Activated CD4-positive, alpha-beta T cell treated with anti-CD3 and anti-CD28 coated beads, Interleukin-2, amount 50 U/mL, for 4 hours (primary cell): ENCODE data around the gene PTCH2.
"Not testable (repeated sequence)": the region's sequence is repeated elsewhere in the genome, so short reads cannot be mapped to it uniquely, and the experiment has no call there.

ENCODE experiments used
- DNase-seq, 2 experiments: peaks; one replicate each; pipeline ENCODE4 v3.0.0-alpha.2; 2020

PTCH2 gene

DNA sequence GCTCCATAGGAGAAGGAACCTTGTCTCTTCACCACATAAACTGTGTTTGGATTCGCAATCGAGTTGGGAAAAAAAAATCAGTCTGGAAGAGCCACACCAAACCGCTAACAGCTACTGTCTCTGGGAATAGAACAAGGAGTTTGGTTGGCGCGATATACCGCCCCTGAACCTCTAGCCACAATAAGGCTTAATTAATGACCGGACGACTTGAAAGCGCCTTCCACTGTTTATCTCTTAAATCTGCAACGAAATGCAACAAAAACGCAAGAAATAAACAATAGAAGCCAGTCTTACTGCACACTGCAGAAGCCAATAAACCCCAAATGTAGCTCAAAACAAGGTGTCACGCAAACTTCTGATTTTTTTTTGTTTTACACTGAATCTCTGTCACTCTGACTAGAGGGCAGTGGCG is 23.9 kb downstream of the PTCH2 start:
- DNase-seq = no peak

DNA sequence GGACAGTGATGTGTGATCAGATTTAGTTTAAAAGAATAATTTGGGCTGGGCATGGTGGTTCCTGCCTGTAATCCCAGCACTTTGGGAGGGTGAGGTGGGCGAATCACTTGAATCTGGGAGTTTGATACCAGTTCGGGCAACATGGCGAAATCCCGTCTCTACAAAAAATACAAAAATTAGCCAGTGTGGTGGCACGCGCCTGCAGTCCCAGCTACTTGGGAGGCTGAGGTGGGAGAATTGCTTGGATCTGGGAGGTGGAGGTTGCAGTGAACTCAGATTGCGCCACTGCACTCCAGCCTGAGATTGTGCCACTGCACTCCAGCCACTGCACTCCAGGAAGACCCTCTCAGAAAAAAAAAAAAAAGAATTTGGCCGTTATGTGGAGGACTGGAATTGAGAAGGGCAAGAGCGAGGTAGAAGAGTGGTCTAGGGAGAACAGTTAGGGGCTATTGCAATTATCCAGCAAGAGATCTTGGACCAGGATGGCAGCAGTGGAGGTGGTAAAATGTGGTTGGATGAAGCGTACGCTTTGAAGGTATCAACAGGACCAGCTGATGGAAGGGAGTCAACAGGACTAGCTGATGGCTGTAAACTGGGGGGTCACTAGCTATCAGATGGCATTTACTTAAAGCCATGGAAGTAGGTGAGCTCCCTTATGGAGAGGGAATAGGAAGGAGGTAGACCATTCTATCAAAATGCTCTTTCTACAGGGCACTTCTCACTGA is 25.1 kb downstream of the PTCH2 start:
- DNase-seq = no peak

DNA sequence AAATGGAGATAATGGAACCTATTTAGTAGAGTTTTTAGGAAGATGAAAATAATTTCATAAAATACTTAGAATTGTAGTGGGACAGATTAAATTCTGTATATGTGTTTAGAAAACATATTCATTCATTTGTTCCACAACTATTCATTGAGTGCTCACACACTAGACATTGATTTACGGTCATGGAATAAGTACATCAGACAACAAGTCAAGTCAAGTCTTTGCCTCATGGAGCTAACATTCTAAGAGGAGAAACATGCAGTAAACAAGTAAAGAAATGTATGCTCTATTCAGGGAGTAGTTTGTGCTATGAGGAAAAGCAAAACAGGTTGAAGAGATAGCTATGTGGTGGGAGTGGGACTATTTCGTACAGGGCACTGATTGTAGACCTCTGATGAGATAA is 25.7 kb downstream of the PTCH2 start:
- DNase-seq = no peak

DNA sequence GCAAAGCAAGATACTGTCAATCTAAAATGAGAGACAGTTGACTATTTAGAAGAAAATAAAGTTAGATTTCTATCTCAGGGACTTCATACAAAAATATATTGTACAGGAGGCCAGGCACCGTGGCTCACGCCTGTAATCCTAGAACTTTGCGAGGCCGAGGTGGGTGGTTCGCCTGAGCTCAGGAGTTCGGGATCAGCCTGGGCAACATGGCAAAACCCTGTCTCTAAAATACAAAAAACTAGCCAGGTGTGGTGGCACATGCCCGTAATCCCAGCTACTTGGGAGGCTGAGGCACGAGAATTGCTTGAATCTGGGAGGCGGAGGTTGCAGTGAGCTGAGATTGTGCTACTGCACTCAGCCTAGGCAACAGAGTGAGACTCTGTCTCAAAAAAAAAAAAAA is 27.1 kb downstream of the PTCH2 start:
- DNase-seq = not testable (repeated sequence)

DNA sequence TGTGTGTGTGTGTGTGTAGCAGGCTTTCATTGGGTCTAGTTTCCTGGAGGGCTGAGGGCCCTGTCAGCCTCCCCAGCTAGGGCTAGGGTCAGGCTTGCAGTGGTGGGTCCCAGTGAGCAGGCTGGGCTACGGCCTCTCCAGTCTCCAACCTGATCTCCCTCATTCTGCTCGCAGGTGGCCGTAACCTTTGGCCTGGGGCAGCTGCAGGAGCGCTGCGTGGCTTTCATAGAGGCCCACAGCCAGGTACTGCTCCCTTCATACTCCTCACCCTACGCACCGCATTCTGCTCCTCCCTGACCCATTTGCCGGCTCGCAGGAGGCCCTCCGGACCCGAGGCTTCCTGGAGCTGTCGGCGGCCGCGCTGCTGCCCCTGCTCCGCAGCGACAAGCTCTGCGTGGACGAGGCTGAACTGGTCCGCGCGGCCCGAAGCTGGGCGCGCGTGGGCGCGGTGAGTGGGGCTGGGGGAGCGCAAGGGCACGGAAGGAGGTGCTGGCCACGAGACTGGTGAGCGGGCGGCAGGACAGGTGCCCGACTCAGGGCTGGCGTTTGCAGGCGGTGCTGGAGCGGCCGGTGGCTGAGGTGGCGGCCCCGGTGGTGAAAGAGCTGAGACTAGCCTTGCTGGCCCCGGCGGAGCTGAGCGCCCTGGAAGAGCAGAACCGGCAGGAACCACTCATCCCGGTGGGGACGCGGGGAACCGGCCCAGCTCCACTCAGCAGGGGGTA is 30.1 kb downstream of the PTCH2 start:
- DNase-seq = no peak

DNA sequence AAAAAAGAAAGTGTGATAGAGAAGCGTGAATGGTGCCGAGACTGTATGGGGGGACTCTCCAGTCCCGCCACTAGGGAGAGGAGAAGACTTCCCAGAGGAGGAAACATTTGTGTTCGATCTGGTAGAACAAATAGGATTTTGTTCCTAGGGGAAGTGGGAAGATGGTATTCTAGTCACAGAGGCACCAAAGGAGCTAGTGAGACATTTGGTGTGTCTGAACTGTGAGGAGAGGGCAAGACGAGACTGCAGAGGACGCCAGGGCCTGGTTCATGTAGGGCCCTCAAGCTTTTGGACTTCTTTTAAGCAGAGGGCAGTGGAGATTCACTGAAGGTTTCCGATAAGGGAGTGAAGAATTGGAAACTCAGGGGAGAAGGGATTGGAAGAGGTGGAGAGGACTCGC is 31.8 kb downstream of the PTCH2 start:
- DNase-seq = no peak

DNA sequence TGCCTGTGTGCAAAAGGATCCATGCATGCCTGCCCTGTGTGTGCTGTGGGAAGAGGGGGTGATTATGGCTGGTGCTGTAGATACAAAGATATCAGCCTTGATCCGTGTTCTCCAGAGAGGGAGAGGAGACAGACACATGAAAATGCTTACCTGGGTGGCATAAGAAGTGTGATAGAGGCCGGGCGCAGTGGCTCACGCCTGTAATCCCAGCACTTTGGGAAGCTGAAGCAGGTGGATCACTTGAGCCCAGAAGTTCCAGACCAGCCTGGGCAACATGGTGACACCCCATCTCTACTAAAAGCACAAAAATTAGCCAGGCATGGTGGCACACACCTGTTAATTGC is 32.3 kb downstream of the PTCH2 start:
- not testable (repeated sequence) for DNase-seq

DNA sequence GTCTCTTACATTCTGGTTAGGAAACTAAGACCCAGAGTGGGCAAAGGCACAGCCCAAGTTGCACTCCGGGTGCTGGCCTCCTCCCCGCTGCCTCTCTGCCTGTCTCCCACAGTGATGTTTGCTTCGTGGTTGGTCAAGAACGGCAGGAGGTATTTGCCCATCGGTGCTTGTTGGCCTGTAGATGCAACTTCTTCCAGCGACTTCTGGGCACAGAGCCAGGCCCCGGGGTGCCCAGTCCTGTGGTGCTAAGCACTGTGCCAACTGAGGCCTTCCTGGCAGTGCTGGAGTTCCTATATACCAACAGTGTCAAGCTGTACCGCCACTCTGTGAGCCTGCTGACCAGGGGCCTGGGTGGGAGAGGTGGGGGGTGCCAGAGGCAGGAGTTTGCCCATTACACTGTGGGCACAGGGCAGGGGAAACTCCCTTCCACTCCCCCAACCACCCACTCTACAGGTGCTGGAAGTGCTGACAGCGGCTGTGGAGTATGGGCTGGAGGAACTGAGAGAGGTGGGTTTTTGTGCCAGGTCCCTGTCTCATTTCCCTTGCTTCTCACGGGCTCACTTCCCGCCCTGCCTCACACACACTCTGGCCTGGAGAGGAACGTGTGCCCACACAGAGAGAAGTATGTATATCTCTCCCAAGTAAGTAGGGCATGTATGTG is 32.8 kb downstream of the PTCH2 start:
- peak in 1 of 2 experiments; percentile 35 for DNase-seq

DNA sequence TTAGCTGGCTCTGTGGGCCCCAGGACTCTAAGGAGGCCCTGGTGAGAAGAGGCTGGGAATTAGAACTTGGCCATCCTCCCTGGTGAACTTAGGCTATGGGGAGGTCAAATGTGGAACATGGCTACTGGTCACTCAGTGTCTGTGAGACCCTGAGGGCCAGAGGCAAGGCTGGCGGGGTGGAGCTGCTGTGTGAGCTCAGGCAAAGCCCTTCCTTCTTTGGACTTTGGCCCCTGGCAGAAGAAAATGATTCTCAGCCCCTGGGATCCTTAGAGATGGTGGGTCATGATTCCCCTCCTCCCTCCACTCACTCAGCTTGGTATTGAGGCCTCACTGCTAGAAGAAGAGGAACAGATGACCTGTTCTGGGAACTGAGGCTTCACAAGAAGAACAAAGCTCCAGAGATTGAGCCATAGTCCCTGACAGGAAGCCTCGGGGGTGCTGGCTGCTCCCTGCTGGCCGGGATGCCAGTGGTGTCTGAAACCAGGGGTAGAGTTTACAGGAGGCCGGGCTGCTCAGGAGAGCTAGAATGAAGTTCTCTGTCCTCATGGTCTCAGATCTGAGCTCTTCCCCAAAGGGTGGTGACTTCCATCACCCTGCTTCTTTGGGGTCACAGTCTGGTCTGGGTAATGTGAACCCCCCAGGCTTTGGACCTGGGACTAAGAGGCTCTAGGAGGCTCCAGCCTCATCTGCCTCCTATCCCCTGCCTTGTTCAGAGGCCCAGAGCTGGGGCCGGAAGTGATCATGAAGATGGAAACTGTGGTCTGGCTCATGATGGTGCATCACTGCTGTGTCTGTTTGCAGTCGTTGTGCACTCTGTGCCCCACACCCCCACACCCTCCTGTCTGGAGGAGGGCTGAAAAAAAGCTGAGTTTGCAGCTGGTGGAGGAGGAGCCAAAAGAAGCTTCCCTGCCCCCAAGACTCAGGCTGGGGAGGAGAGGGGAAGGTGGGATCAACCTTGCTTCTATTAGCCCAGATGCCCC is 33.8 kb downstream of the PTCH2 start:
- DNase-seq = peak; percentile 87 to 90

DNA sequence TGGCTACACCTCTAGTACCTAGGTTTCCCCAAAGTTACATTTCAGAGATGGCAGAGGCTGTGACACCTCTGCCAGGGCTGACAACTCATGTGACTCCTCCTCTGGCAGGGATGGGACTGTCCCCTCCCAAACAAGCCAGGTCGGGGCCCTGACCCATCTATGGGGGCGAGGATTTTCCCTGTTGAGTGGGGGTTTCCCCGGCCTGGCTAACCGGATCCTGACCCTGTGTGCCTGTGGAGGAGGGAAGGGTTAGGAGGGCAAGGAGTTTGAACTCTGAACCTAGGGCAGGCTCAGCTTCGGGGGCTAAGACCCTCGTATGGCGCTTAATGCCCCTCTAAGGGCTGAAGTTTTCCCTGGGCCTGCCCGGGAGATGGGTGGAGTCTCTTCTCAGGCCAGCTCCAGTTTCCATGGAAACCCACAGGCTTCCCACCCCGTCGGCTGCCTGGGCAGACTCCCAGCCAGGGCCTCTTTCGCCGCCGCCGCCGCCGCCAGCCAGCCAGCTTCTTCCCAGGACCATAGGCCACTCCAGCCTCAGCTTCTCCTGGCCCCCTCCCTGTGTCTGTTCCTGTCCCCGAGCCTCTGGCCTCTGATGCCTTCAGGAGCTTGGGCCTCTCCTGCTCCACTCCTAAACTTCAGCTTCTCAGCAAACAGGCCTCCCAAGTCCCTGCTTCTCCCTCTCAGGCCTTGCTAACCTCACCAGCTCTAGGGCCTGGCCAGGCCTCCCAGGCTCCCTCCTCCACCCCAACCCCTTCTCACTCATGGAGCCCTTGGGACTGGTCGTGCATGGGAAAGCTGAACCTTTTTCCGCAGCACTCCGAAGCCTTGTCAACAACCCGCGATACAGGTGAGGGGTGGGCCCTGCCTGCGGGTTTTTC is 34.8 kb downstream of the PTCH2 start, which contains the start of gene BTBD19:
Gene BTBD19, plus strand, starts transcription at position 461 of the 875 bp plus-strand sequence. Its CDS starts 298 bp downstream, at position 759.
- DNase-seq = peak; percentile 72

DNA sequence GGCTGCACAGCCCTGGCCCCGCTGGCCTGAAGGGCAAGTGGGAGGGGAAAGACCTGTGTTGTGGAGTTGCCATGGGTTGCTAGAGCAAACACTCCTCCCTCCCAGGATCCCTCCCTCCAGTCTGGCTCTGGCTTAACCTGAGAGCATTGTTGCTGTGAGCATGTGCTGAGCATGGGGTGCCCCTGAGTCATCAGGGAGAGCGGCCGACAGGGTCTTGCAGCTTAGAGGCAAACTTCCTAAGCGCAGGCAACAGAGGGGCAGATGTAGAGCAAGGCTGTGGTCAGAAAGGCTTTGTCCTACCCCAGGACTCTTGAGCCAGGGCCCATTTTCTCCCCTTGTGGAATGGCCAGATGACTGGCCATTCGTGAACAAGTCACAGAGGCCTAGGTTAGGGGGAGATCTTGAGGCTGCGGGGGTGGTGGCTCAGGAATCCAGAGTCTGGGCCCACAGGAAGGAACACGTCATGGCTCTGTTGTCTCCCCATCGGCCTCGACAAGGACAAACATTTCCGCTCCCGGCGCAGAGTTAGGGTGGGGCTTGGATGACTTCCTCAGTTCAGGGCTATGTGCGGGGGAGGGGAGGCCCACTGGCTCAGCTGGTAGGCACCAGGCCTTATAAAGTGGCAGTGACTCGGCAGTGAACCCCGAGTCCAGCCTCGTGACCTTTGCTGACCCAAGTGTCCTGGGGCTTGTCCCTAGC is 35.5 kb downstream of the PTCH2 start:
- peak; percentile 87 to 88 for DNase-seq

DNA sequence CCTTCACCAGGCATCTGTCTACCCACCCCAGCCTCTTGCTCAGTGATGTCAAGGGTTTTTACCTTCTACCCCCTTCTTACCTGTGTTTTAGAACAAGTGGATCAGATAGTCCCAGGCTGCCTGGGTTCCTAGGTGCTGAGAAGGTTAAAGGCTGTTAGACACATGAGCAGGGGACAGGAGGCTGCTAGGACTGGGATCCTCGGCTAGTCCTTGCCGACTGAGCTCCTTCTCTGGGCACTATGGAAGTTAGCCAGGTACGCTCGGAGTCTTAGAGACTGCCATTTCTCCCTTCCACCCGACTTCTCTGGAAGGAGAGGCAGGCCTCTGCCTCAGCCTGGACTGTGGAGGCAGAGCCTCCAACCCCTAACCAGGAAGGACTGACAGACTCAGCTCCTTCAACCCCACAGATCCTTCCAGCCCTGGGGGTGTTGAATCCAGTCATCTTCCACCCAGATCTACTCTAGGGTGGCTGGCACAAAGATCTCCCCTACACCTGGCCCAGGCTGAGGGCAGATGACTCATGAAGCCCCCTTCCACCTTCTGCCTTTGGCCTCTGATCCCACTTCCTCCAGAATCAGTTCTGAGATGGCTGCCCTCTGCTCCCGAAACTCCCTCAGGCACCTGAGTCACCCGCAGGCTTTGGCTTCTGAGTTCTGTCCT is 36.2 kb downstream of the PTCH2 start, which contains the start of gene DYNLT4:
Gene DYNLT4, minus strand, starts transcription at position 648 of the 660 bp plus-strand sequence. CDS start 683 bp downstream, outside the sequence.
- DNase-seq = no peak

DNA sequence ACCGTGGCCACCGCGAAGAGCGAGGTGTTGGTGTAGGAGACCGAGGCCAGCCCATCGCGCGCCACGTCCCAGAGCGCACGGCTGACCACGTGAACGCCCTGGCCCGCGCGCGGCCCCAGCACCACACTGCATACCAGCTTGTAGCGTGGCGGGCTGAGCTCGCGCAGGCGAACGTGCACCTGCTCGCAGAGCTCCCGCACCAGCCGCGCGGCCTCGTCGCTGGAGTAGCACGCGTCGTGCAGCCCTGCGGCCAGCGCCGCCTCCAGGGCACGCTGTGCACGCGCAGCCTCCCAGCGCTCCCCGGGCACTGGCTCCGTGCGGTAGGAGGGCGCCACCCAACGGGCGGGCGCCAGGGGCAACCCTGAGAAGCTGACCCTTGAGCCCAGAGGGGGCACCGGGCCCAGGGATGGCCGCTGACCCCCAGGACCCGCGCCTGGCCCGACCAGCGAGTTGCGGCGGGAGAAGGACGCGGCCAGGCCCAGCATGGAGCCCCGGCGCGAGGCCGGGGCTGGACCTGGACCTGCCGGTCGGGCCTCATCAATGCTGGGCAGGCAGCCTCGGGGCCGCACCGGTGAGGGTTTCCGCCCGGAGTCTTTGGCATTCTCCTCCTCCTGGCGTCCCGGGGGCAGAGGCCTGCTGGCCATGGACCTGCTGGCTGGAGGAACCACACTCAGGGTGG is 36.9 kb downstream of the PTCH2 start:
- DNase-seq = no peak

DNA sequence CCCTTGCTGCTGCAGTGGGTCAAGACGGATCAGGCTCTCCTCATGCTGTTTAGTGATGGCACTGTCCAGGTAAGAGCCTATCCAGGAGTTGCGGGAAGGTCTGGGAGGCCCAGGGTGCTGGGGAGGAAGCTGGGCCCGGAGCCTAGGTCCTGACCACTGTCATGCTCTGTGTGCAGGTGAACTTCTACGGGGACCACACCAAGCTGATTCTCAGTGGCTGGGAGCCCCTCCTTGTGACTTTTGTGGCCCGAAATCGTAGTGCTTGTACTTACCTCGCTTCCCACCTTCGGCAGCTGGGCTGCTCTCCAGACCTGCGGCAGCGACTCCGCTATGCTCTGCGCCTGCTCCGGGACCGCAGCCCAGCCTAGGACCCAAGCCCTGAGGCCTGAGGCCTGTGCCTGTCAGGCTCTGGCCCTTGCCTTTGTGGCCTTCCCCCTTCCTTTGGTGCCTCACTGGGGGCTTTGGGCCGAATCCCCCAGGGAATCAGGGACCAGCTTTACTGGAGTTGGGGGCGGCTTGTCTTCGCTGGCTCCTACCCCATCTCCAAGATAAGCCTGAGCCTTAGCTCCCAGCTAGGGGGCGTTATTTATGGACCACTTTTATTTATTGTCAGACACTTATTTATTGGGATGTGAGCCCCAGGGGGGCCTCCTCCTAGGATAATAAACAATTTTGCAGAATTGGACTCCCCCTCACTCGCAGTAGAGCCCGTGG is 37.6 kb downstream of the PTCH2 start:
- no peak for DNase-seq

DNA sequence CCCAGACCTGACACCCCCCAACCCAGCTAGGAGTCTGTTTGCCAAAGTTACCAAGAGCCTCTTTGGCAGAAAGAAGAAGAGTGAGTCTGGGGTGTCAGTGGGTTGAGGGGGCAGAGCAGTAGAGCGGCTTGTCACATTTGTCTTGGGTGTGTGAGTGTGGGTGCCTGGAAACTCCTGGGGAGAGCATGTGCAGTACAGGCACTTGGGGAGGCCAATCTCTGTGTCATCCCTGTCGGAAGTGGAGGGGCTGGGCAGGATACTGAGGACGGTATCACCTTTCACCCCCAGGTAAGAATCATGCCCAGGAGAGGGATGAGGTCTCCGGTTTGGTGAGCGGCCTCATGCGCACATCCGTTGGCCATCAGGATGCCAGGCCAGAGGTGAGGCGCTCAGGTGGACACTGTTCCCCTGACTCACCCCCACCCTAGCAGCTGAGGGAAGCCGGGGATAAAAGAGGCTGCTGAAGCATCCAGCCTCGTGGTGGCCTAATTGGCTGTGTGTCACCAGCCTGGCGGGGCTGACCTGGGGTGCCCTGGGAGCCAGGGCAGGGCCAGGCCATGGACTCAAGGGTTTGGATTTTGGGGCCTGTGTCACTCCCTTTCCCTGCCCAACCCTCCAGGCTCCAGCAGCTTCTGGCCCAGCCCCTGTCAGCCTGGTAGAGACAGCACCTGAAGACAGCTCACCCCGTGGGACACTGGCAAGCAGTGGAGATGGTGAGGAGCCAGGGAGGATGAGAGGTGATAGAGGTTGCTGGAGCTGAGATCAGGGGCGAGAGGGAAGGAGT is 39.5 kb downstream of the PTCH2 start:
- DNase-seq = no peak

DNA sequence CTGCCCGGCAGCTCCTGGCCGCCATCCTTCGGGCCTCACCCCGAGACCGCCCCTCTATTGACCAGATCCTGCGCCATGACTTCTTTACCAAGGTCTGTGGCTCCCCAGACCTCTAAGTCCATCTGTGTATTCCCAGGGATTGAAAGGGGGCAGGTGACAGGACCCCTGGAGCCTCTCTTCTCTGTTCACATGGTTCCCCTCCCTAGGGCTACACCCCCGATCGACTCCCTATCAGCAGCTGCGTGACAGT is 40.1 kb downstream of the PTCH2 start:
- no peak for DNase-seq

DNA sequence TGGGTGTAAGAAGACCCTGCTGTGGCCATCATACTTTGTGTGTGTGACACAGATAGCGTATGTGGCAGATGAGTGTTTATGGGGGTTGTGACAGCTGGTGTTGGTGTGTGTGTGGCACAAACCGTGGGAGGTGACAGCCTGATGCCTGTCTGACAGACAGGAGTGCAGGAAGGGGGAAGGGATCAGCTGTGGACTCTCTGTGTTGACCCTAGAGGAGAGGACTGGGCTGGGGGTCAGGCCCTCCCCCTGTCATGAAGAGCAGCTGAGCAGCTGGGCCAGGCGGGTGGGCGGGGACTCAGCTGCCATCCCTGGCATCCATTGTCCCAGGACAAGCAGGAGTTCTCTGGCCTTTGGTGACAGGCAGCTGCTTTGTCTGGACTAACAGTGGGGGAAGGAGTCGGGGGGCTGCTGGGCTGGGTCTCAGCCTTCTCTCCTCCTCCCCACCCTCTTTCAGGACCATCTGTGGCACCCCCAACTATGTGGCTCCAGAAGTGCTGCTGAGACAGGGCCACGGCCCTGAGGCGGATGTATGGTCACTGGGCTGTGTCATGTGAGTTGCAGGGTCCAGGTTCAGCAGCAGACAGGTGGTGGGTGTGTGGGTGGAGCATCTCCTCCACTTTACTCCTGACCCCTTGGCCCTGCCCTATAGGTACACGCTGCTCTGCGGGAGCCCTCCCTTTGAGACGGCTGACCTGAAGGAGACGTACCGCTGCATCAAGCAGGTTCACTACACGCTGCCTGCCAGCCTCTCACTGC is 40.6 kb downstream of the PTCH2 start:
- DNase-seq = no peak
